Mesenchymal stem cell (in vitro differentiated cells and primary cell): Measurements from ENCODE around the gene STAG1.

Experiments
- DNase-seq: peaks from one replicate; pipeline ENCODE4 v3.0.0-alpha.2; 2013
- H2AFZ ChIP-seq: one replicate; pipeline ENCODE4 v1.6.1; 2013; ENCODE audit warnings: low read depth, mild to moderate bottlenecking, control low read depth, inconsistent platforms, low read length, moderate library complexity
- H2AK5ac ChIP-seq: 2 replicates; pipeline ENCODE4 v1.6.1; 2013; ENCODE audit warnings: low read length, moderate library complexity, mild to moderate bottlenecking, inconsistent platforms; ENCODE audit not compliant: severe bottlenecking
- H2BK120ac ChIP-seq: one replicate; pipeline ENCODE4 v1.6.1; 2013; ENCODE audit warnings: low read depth, mild to moderate bottlenecking, inconsistent platforms, low read length, moderate library complexity
- H2BK12ac ChIP-seq, 2 experiments: one replicate each; pipeline ENCODE4 v1.6.1; 2013; ENCODE audit warnings: inconsistent platforms in 2 of 2, low read length in 2 of 2, mild to moderate bottlenecking in 2 of 2, moderate library complexity in 2 of 2, control low read depth in 1 of 2
- H2BK15ac ChIP-seq: one replicate; pipeline ENCODE4 v1.6.1; 2013; ENCODE audit warnings: mild to moderate bottlenecking, low read depth, inconsistent platforms; ENCODE audit not compliant: poor library complexity, severe bottlenecking
- H2BK5ac ChIP-seq: 2 replicates; pipeline ENCODE4 v1.6.1; 2013; ENCODE audit warnings: low read depth, mild to moderate bottlenecking, low read length, control low read depth, inconsistent platforms; ENCODE audit not compliant: poor library complexity, severe bottlenecking
- H3K14ac ChIP-seq, 2 experiments: one replicate each; pipeline ENCODE4 v1.6.1; 2013; ENCODE audit warnings: inconsistent platforms in 2 of 2, low read length in 2 of 2, control low read depth in 1 of 2, mild to moderate bottlenecking in 1 of 2, moderate library complexity in 1 of 2
- H3K18ac ChIP-seq, 2 experiments: one replicate each; pipeline ENCODE4 v1.6.1; 2013; ENCODE audit warnings: inconsistent platforms in 2 of 2, low read length in 2 of 2, control low read depth in 1 of 2, low read depth in 1 of 2, mild to moderate bottlenecking in 1 of 2
- H3K23ac ChIP-seq, 2 experiments: one replicate each; pipeline ENCODE4 v1.6.1; 2013; ENCODE audit warnings: inconsistent platforms in 2 of 2, low read length in 2 of 2, mild to moderate bottlenecking in 2 of 2, moderate library complexity in 2 of 2, control low read depth in 1 of 2
- H3K27ac ChIP-seq: 2 replicates; pipeline ENCODE4 v1.5.1; 2013; ENCODE audit warnings: mild to moderate bottlenecking, moderate library complexity, low read length, control low read depth, inconsistent platforms; ENCODE audit not compliant: poor library complexity, severe bottlenecking
- H3K27me3 ChIP-seq, 2 experiments: 2 replicates each; pipeline versions ENCODE4 v1.6.1 to v1.7.0; 2013; ENCODE audit warnings: low read length in 2 of 2, mild to moderate bottlenecking in 2 of 2, moderate library complexity in 2 of 2, control low read depth in 1 of 2, inconsistent platforms in 1 of 2; ENCODE audit not compliant: control insufficient read depth in 1 of 2, insufficient read depth in 1 of 2
- H3K36me3 ChIP-seq, 2 experiments: 2 replicates each; pipeline versions ENCODE4 v1.6.1 to v1.7.0; 2013; ENCODE audit warnings: low read length in 2 of 2, control low read depth in 1 of 2, inconsistent platforms in 1 of 2, low read depth in 1 of 2, mild to moderate bottlenecking in 1 of 2; ENCODE audit not compliant: insufficient read depth in 2 of 2, control insufficient read depth in 1 of 2
- H3K4ac ChIP-seq, 2 experiments: one replicate each; pipeline ENCODE4 v1.6.1; 2013; ENCODE audit warnings: inconsistent platforms in 2 of 2, low read length in 2 of 2, mild to moderate bottlenecking in 2 of 2, moderate library complexity in 2 of 2, control low read depth in 1 of 2, low read depth in 1 of 2
- H3K4me1 ChIP-seq: 2 replicates; pipeline ENCODE4 v1.6.1; 2013; ENCODE audit warnings: low read depth, low read length, control low read depth; ENCODE audit not compliant: control insufficient read depth, insufficient read depth
- H3K4me2 ChIP-seq: 2 replicates; pipeline ENCODE4 v1.6.1; 2013; ENCODE audit warnings: low read length, mild to moderate bottlenecking, inconsistent platforms; ENCODE audit not compliant: poor library complexity, severe bottlenecking
- H3K4me3 ChIP-seq, 2 experiments: 2 replicates each; pipeline versions ENCODE4 v1.5.1 to v1.7.0; 2013; ENCODE audit warnings: low read length in 2 of 2, mild to moderate bottlenecking in 2 of 2, control low read depth in 1 of 2, low read depth in 1 of 2; ENCODE audit not compliant: insufficient read depth in 1 of 2
- H3K79me1 ChIP-seq: replicated peaks from 2 replicates; pipeline ENCODE4 v1.6.1; 2013; ENCODE audit warnings: mild to moderate bottlenecking, control low read depth, low read length, inconsistent platforms; ENCODE audit not compliant: poor library complexity, severe bottlenecking
- H3K9ac ChIP-seq: 2 replicates; pipeline ENCODE4 v1.7.0; 2013; ENCODE audit warnings: mild to moderate bottlenecking, low read length, moderate library complexity
- H3K9me3 ChIP-seq: 2 replicates; pipeline ENCODE4 v1.7.0; 2013; ENCODE audit warnings: mild to moderate bottlenecking, low read length; ENCODE audit not compliant: control insufficient read depth
- H4K8ac ChIP-seq: one replicate; pipeline ENCODE4 v1.6.1; 2013; ENCODE audit warnings: inconsistent platforms, mild to moderate bottlenecking, low read length, moderate library complexity
- H4K91ac ChIP-seq: one replicate; pipeline ENCODE4 v1.6.1; 2013; ENCODE audit warnings: mild to moderate bottlenecking, low read length, inconsistent platforms
- WGBS: methylation state at CpG from one replicate; pipeline ENCODE4 v1.1.7; 2013; ENCODE audit warnings: mixed read lengths; 5-methylcytosine and 5-hydroxymethylcytosine counted together

Gene STAG1

GRCh38 chr3:136699271-136699828 lies 52.8 kb downstream of the STAG1 start:
- Histone ChIP-seq H3K4me3 (no peak overlapping the region), H3K27ac (no peak overlapping the region), H2BK12ac (no peak overlapping the region), H3K27me3 (no peaks in the 10 kb centered on the region), H2BK15ac (no peak overlapping the region), H3K79me1 (peaks cover 18% of the 10 kb centered on the region), H2AFZ (no peak overlapping the region), H3K23ac (no peak overlapping the region), H2BK120ac (no peak overlapping the region), H3K4me2 (no peak overlapping the region), H3K36me3 (no peaks in the 10 kb centered on the region), H4K8ac (no peak overlapping the region), H3K4me1 (peaks cover 1% of the 10 kb centered on the region), H3K4ac (no peak overlapping the region), H3K9me3 (no peaks in the 10 kb centered on the region), H3K14ac (no peak overlapping the region), H3K9ac (no peak overlapping the region), H3K18ac (no peak overlapping the region), H2AK5ac (no peak overlapping the region), H2BK5ac (no peak overlapping the region), H4K91ac (no peak overlapping the region)
- WGBS: 95% methylated on average over 4 of the region's 5 CpGs
- DNase-seq: no peak

- DNase-seq: no peak
- no peak overlapping the region for H3K23ac ChIP-seq
- H3K18ac ChIP-seq: no peak overlapping the region
- H4K8ac ChIP-seq: no peak overlapping the region
- no peak overlapping the region for H3K27ac ChIP-seq
- no peaks in the 10 kb centered on the region for H3K27me3 ChIP-seq
- no peak overlapping the region for H4K91ac ChIP-seq
- H2BK120ac ChIP-seq: no peak overlapping the region
- no peak overlapping the region for H2BK5ac ChIP-seq
- no peaks in the 10 kb centered on the region for H3K9me3 ChIP-seq
- no CpG with 5 or more reads among the region's 3 CpGs for WGBS
- H2AFZ ChIP-seq: no peak overlapping the region
- H3K4me3 ChIP-seq: no peak overlapping the region
- no peak overlapping the region for H3K9ac ChIP-seq
- H3K79me1 ChIP-seq: peaks cover 25% of the 10 kb centered on the region
- H2BK15ac ChIP-seq: no peak overlapping the region
- H2AK5ac ChIP-seq: no peak overlapping the region
- no peak overlapping the region for H3K14ac ChIP-seq
- H2BK12ac ChIP-seq: no peak overlapping the region
- no peak overlapping the region for H3K4me2 ChIP-seq
- no peaks in the 10 kb centered on the region for H3K36me3 ChIP-seq
- no peak overlapping the region for H3K4ac ChIP-seq
- H3K4me1 ChIP-seq: peaks cover 1% of the 10 kb centered on the region
Measured at GRCh38 chr3:136698361-136698760, 53.8 kb downstream of the STAG1 start.

GRCh38 chr3:136696797-136697196 lies 55.4 kb downstream of the STAG1 start:
- Histone ChIP-seq H3K27ac (no peak overlapping the region), H3K4me1 (peaks cover 1% of the 10 kb centered on the region), H3K9me3 (no peaks in the 10 kb centered on the region), H3K36me3 (no peaks in the 10 kb centered on the region), H3K27me3 (no peaks in the 10 kb centered on the region), H4K91ac (no peak overlapping the region), H2BK12ac (no peak overlapping the region), H3K4me3 (no peak overlapping the region), H2AK5ac (no peak overlapping the region), H2AFZ (no peak overlapping the region), H3K18ac (no peak overlapping the region), H3K79me1 (peaks cover 25% of the 10 kb centered on the region), H3K9ac (no peak overlapping the region), H2BK120ac (no peak overlapping the region), H2BK15ac (no peak overlapping the region), H3K23ac (no peak overlapping the region), H2BK5ac (no peak overlapping the region), H3K4ac (no peak overlapping the region), H4K8ac (no peak overlapping the region), H3K14ac (no peak overlapping the region), H3K4me2 (no peak overlapping the region)
- WGBS: over 99% methylated on average over 6 of the region's 6 CpGs
- no peak for DNase-seq

DNA sequence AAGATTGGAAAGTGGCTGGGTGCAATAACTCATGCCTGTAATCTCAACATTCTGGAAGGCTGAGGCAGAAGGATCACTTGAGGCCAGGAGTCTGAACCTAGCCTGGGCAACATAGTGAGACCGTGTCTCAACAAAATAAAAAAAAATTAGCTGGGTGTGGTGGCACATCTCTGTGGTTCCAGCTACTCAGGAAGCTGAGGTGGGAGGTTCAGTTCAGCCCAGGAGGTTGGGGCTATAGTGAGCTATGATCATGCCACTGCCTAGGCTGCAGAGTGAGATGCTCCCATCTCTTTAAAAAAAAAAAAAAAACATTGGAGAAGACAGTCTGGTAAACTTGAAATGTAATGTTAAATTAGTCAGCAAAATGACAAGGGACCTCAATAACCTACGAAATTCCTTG lies 57.9 kb downstream of the STAG1 start:
- no peak overlapping the region for H3K18ac ChIP-seq
- H4K91ac ChIP-seq: no peak overlapping the region
- no peak overlapping the region for H3K27ac ChIP-seq
- no peak overlapping the region for H2AFZ ChIP-seq
- no peak overlapping the region for H3K4ac ChIP-seq
- peaks cover 39% of the 10 kb centered on the region for H3K79me1 ChIP-seq
- no peak overlapping the region for H3K4me3 ChIP-seq
- WGBS: 94% methylated on average over 2 of the region's 2 CpGs
- no peak overlapping the region for H3K23ac ChIP-seq
- no peak overlapping the region for H2BK5ac ChIP-seq
- no peak for DNase-seq
- no peaks in the 10 kb centered on the region for H3K9me3 ChIP-seq
- no peaks in the 10 kb centered on the region for H3K36me3 ChIP-seq
- no peaks in the 10 kb centered on the region for H3K27me3 ChIP-seq
- H3K14ac ChIP-seq: peak overlapping the region in 1 of 2 experiments; percentile 12
- H2BK12ac ChIP-seq: no peak overlapping the region
- H2AK5ac ChIP-seq: no peak overlapping the region
- H3K4me1 ChIP-seq: peaks cover 4% of the 10 kb centered on the region
- H2BK15ac ChIP-seq: no peak overlapping the region
- no peak overlapping the region for H2BK120ac ChIP-seq
- H3K4me2 ChIP-seq: no peak overlapping the region
- no peak overlapping the region for H4K8ac ChIP-seq
- no peak overlapping the region for H3K9ac ChIP-seq
